Activated CD8-positive, alpha-beta T cell treated with anti-CD3 and anti-CD28 coated beads for 36 hours (primary cell): Measurements from ENCODE around the gene DNTT. TPM values are rescaled to one million over a fixed set of nuclear protein-coding genes. Genes with fewer than 3 reads are reported as not detected.

Source experiments
- ATAC-seq: fragments of 200-7000 bp; cut with Tn5 transposase; one replicate; pipeline ENCODE4 v1.10.0; 2021; ENCODE audit warnings: mild to moderate bottlenecking, moderate library complexity
- CTCF ChIA-PET: fragments of 350-600 bp; sonication (Branson Sonifier 250); formaldehyde crosslinking; loops from one replicate; lab custom pipeline; 2021; ENCODE audit warnings: antibody characterized with exemption; lab: Charles Lee
- POLR2A ChIA-PET: fragments of 350-600 bp; sonication (Branson Sonifier 250); formaldehyde crosslinking; loops from one replicate; lab custom pipeline; 2021; ENCODE audit warnings: antibody characterized with exemption; lab: Charles Lee
- DNase-seq: peaks from one replicate; pipeline ENCODE4 v3.0.0-alpha.2; 2020
- H3K27ac Mint-ChIP-seq: one replicate; pipeline ENCODE4 v1.8.0; 2021; ENCODE audit warnings: mild to moderate bottlenecking, mixed read lengths
- H3K27me3 Mint-ChIP-seq: one replicate; pipeline ENCODE4 v1.8.0; 2021; ENCODE audit warnings: mixed read lengths
- H3K36me3 Mint-ChIP-seq: one replicate; pipeline ENCODE4 v1.8.0; 2021; ENCODE audit warnings: low read depth, mixed read lengths
- H3K4me1 Mint-ChIP-seq: one replicate; pipeline ENCODE4 v1.8.0; 2021; ENCODE audit warnings: low read depth, mixed read lengths
- H3K4me3 Mint-ChIP-seq: one replicate; pipeline ENCODE4 v1.8.0; 2021; ENCODE audit warnings: mild to moderate bottlenecking, moderate library complexity, mixed read lengths
- H3K9me3 Mint-ChIP-seq: one replicate; pipeline ENCODE4 v1.8.0; 2021; ENCODE audit warnings: mixed read lengths
- CTCF ChIP-seq: fragments of 200-600 bp; IDR thresholded peaks from one replicate; pipeline ENCODE4 v1.8.0; 2022; ENCODE audit warnings: antibody characterized with exemption, mild to moderate bottlenecking
- intact Hi-C: fragments of 100-400 bp; cut with micrococcal nuclease; formaldehyde crosslinking; loops from one replicate; pipeline ENCODE4 v1.10.0; 2022
- total RNA-seq, 2 experiments: library from RNA; stranded (reverse); gene quantifications; one replicate each; pipeline ENCODE4 v1.2.3, GENCODE V29; 2021

DNTT gene
- total RNA-seq, 2 experiments from 2014 or later: not detected

GRCh38 chr10:96288151-96288621 is 16.0 kb upstream of the DNTT start:
- CTCF ChIA-PET: interaction anchor here (1.1 to 2.7 kb wide), 4 partner anchors 17 to 271 kb away, joined by 3 to 32 read pairs (median 4); partner anchors contain the start of gene BLNK
- no peaks in the 10 kb centered on the region for H3K36me3 Mint-ChIP-seq
- TF ChIP-seq CTCF: no peak
- H3K27ac Mint-ChIP-seq: peak overlapping the region; percentile 27
- intact Hi-C loops: no loop called here
- H3K9me3 Mint-ChIP-seq: no peaks in the 10 kb centered on the region
- POLR2A ChIA-PET: no interaction called here
- H3K27me3 Mint-ChIP-seq: peaks cover 2% of the 10 kb centered on the region
- H3K4me3 Mint-ChIP-seq: peak overlapping the region; percentile 22
- H3K4me1 Mint-ChIP-seq: peaks cover 14% of the 10 kb centered on the region
- ATAC-seq: peak; percentile 51
- no peak for DNase-seq

GRCh38 chr10:96289218-96289910 is 14.9 kb upstream of the DNTT start:
- Mint-ChIP-seq H3K4me3 (no peak overlapping the region), H3K4me1 (peaks cover 17% of the 10 kb centered on the region), H3K27me3 (peaks cover 5% of the 10 kb centered on the region), H3K9me3 (no peaks in the 10 kb centered on the region), H3K27ac (no peak overlapping the region), H3K36me3 (no peaks in the 10 kb centered on the region)
- DNase-seq (no peak), ATAC-seq (no peak)
- intact Hi-C loops: no loop called here
- POLR2A ChIA-PET: no interaction called here
- no peak for TF ChIP-seq CTCF
- CTCF ChIA-PET: no interaction called here

- no peak for TF ChIP-seq CTCF
- intact Hi-C loops: loop anchor here (10.0 kb wide), 1 partner anchor 276 kb away; no protein-coding TSS in a partner anchor
- peaks cover 20% of the 10 kb centered on the region for H3K4me1 Mint-ChIP-seq
- ChIA-PET CTCF (interaction anchor here (0.8 to 6.5 kb wide), 5 partner anchors 8 to 597 kb away, joined by 3 to 102 read pairs (median 4); partner anchors contain the start of gene TCTN3), POLR2A (interaction anchor here (1.0 kb wide), 1 partner anchor 31 kb away, joined by 3 read pairs; no protein-coding TSS in a partner anchor)
- H3K27me3 Mint-ChIP-seq: peaks cover 5% of the 10 kb centered on the region
- ATAC-seq (no peak), DNase-seq (no peak)
- no peak overlapping the region for H3K4me3 Mint-ChIP-seq
- no peak overlapping the region for H3K27ac Mint-ChIP-seq
- no peaks in the 10 kb centered on the region for H3K9me3 Mint-ChIP-seq
- H3K36me3 Mint-ChIP-seq: no peaks in the 10 kb centered on the region
Observed at GRCh38 chr10:96290368-96291133, 13.7 kb upstream of the DNTT start.

GRCh38 chr10:96292971-96293920 is 11.0 kb upstream of the DNTT start:
- Mint-ChIP-seq H3K36me3 (no peaks in the 10 kb centered on the region), H3K27ac (no peak overlapping the region), H3K9me3 (no peaks in the 10 kb centered on the region), H3K4me1 (peaks cover 21% of the 10 kb centered on the region), H3K4me3 (no peak overlapping the region), H3K27me3 (peaks cover 5% of the 10 kb centered on the region)
- ChIA-PET POLR2A (interaction anchor here (1.3 kb wide), 1 partner anchor 10 kb away, joined by 3 read pairs; no protein-coding TSS in a partner anchor), CTCF (interaction anchor here (0.8 to 6.5 kb wide), 6 partner anchors 9 to 276 kb away, joined by 3 to 102 read pairs (median 10); no protein-coding TSS in a partner anchor)
- DNase-seq (no peak), ATAC-seq (peak; percentile 76)
- intact Hi-C loops: loop anchor here (10.0 kb wide), 1 partner anchor 278 kb away; no protein-coding TSS in a partner anchor
- TF ChIP-seq CTCF: peak; percentile 48
